Measurements from ENCODE around the gene FOXA2. TPM values are rescaled to one million over a fixed set of nuclear protein-coding genes. Genes with fewer than 3 reads are reported as not detected.
A peak's percentile ranks its signal among the peaks of the same experiment; 100 is the strongest.
"Not testable (repeated sequence)": the region's sequence is repeated elsewhere in the genome, so short reads cannot be mapped to it uniquely, and the experiment has no call there.

FOXA2 gene
- total RNA-seq, 4 donors from 2014 or later, result not detected

DNA sequence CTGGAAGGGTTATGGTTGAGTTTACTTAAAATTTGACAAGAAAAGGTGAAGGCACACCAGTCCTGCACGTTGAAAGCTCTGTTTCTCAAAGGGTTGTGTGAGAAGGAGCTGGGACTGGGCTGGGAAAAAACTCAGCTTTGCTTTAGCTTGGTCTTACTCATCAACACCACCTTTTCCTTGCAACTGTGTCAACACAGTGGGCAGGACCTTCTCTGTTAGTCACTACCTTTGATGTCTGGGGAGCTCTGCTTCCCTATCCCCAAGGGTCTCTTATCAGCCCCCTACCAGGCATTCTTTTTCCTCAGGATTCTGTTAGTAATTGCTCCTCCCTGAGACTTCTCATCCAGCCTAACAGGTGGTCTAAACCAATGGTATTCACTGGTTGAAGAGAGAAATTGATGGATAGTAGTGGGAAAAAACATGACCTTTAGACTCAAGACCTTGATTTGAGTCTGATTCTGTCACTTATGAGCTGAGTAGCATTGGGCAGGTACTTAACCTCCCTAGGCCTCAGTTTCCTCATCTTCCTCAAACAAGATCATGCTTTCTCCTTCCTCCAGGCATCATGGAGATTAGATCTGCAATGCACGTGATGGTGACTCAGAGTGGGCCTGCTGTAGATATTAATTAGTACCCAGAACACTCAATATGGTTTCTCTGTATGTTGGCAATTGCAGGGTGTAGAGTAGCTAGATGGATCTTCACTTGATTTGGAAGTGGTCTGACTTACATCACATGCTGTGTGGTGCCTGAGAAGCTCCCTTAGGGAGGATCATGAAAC, 17.2 kb upstream of the FOXA2 start:
- Histone ChIP-seq H3K4me3 (no peak overlapping the region), H3K4me1 (no peaks in the 10 kb centered on the region), H3K27ac (replicated peaks in 1 of 4) (no peak overlapping the region), H3K9me3 (no peaks in the 10 kb centered on the region), H3K27me3 (peaks cover 0 to 29% (median 1%) of the 10 kb centered on the region in 4 donors), H3K36me3 (no peaks in the 10 kb centered on the region)
- no peak for DNase-seq (ENCODE audit: extremely low spot score)
- 53% methylated on average over 2 of the region's 2 CpGs for WGBS
- intact Hi-C loops (cut with DNase I), result no loop called here
- no peak for TF ChIP-seq EP300 (IDR thresholded peaks at IDR 0.05)
- no peak for TF ChIP-seq POLR2AphosphoS5 (IDR thresholded peaks at IDR 0.05)

DNA sequence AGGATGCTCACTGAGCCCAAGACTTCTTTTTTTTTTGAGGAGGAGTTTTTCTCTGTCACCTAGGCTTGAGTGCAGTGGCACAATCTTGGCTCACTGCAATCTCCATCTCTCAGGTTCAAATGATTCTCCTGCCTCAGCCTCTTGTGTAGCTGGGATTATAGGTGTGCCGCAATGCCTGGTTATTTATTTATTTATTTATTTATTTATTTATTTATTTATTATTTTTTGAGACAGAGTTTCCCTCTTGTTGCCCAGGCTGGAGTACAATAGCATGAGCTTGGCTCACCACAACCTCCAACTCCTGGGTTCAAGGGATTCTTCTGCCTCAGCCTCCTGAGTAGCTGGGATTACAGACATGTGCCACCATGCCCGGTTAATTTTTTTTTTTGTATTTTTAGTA, 14.9 kb upstream of the FOXA2 start:
- H3K36me3 ChIP-seq; intact Hi-C loops (cut with DNase I); H3K4me3 ChIP-seq; H3K27ac ChIP-seq (replicated peaks in 1 of 4); DNase-seq (ENCODE audit: extremely low spot score); H3K9me3 ChIP-seq; H3K4me1 ChIP-seq: not testable (repeated sequence)
- 95% methylated on average over 2 of the region's 2 CpGs for WGBS
- peaks cover 0 to 40% (median 4%) of the 10 kb centered on the region in 4 donors for H3K27me3 ChIP-seq

DNA sequence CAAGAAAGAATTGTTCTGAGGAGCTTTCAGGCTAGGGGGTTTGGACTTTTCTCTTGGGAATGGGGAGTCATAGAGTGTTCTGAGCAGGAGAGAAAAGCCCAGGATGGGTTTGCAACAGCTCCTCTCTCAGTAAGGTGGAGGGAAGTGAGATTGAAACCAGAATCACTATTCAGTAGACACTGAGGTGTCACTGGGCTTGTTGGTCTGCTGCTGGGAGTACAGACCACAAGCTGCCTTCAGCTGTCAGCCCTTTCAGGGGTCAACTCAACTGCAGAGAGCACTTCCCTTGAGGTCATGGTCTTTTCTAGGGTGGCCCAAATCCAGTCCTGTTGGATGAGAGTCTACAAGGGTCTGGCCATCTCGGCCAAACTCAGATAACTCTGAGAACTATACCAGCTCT, 12.9 kb upstream of the FOXA2 start:
- H3K9me3 ChIP-seq, result no peaks in the 10 kb centered on the region
- H3K4me3 ChIP-seq, result no peak overlapping the region
- 100% methylated on average over 1 of the region's 1 CpG for WGBS
- TF ChIP-seq POLR2A (IDR thresholded peaks at IDR 0.05; ENCODE audit: low read depth) (no peak), POLR2AphosphoS5 (IDR thresholded peaks at IDR 0.05) (no peak), EP300 (IDR thresholded peaks at IDR 0.05) (no peak)
- TF ChIP-seq, protein P1, sequence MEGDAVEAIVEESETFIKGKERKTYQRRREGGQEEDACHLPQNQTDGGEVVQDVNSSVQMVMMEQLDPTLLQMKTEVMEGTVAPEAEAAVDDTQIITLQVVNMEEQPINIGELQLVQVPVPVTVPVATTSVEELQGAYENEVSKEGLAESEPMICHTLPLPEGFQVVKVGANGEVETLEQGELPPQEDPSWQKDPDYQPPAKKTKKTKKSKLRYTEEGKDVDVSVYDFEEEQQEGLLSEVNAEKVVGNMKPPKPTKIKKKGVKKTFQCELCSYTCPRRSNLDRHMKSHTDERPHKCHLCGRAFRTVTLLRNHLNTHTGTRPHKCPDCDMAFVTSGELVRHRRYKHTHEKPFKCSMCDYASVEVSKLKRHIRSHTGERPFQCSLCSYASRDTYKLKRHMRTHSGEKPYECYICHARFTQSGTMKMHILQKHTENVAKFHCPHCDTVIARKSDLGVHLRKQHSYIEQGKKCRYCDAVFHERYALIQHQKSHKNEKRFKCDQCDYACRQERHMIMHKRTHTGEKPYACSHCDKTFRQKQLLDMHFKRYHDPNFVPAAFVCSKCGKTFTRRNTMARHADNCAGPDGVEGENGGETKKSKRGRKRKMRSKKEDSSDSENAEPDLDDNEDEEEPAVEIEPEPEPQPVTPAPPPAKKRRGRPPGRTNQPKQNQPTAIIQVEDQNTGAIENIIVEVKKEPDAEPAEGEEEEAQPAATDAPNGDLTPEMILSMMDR (IDR thresholded peaks at IDR 0.05), result no peak
- no peak overlapping the region for H3K27ac ChIP-seq (replicated peaks in 1 of 4)
- DNase-seq (ENCODE audit: extremely low spot score), result no peak
- H3K36me3 ChIP-seq, result no peaks in the 10 kb centered on the region
- intact Hi-C loops (cut with DNase I), result no loop called here
- peaks cover 0 to 40% (median 4%) of the 10 kb centered on the region in 4 donors for H3K27me3 ChIP-seq
- no peaks in the 10 kb centered on the region for H3K4me1 ChIP-seq

DNA sequence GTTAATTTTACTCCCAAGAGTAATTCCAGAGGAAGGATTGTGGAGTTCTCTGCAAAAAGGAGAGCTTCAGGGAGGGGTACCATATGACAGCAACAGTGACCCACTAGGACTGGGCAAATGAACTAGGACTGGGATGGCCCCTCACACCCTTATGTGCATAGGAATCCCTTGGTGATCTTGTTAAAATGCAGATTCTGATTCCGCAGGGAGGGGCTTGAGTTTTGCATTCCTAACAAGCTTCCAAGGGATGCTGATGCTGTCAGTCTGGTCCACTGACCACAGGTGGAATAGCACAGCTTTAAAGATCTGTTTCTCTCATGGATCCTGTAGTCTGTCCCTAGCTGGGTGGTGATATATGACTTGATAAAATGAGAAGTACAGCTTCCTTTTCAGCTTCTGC, 6.3 kb upstream of the FOXA2 start:
- 0% methylated on average over 1 of the region's 1 CpG for WGBS
- H3K27me3 ChIP-seq, result peaks cover 0 to 57% (median 18%) of the 10 kb centered on the region in 4 donors
- intact Hi-C loops (cut with DNase I), result no loop called here
- no peak overlapping the region for H3K27ac ChIP-seq (replicated peaks in 1 of 4)
- peaks cover 0 to 11% (median 5%) of the 10 kb centered on the region in 4 donors for H3K4me1 ChIP-seq
- no peaks in the 10 kb centered on the region for H3K36me3 ChIP-seq
- no peaks in the 10 kb centered on the region for H3K9me3 ChIP-seq
- DNase-seq (ENCODE audit: extremely low spot score), result no peak
- H3K4me3 ChIP-seq, result no peak overlapping the region
- TF ChIP-seq EP300 (IDR thresholded peaks at IDR 0.05) (no peak), POLR2AphosphoS5 (IDR thresholded peaks at IDR 0.05) (no peak), POLR2A (IDR thresholded peaks at IDR 0.05; ENCODE audit: low read depth) (no peak)
- TF ChIP-seq, protein P1 (IDR thresholded peaks at IDR 0.05), result no peak

DNA sequence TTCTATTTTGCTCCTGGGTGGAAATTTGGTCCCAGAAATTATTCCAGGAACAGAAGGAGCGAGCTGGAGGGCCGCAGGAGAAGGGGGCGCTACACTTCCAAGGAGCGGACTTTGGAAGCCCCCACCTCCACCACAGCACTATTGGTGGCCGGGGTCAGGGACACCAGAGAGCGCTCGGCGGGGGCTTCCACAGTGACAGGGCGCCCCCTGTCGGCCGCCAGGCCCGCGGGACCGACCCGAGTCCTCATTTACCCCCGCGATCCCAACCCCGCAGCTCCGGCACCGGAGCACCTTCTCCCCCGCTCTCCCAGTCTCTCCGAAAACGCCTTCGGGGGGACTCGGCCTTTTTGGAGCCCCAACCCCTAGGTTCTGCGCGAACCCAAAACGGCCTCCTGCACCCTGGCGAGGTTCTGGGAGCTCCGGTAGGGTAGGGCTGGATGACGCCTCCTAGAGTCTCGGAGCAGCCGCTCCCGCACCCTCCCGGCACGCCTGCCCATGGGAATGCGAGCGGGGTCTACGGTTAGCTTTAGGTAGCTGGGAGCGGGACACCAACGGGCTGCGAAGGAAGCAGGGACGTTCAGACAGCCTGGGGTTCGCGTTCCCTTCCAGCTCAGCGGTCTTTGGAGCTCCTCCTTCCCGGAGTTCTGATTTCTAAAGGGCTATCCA, 2.4 kb upstream of the FOXA2 start:
- peaks cover 10 to 46% (median 38%) of the 10 kb centered on the region in 4 donors for H3K4me1 ChIP-seq
- no peak overlapping the region for H3K4me3 ChIP-seq
- 4% methylated on average over 17 of the region's 47 CpGs for WGBS
- H3K36me3 ChIP-seq, result no peaks in the 10 kb centered on the region
- peaks cover 0 to 94% (median 41%) of the 10 kb centered on the region in 4 donors for H3K27me3 ChIP-seq
- DNase-seq (ENCODE audit: extremely low spot score), result no peak
- intact Hi-C loops (cut with DNase I), result no loop called here
- H3K27ac ChIP-seq (replicated peaks in 1 of 4), result no peak overlapping the region
- no peaks in the 10 kb centered on the region for H3K9me3 ChIP-seq
- TF ChIP-seq, protein P1 (IDR thresholded peaks at IDR 0.05), result peak in 2 of 3 experiments; percentile 17 to 30
- TF ChIP-seq POLR2AphosphoS5 (IDR thresholded peaks at IDR 0.05), result no peak

Measured in esophagus muscularis mucosa (tissue), 4 donors.